ENCODE measurements around the gene POLR3GL. TPM values are rescaled to one million over a fixed set of nuclear protein-coding genes. Genes with fewer than 3 reads are reported as not detected.
A peak's percentile ranks its signal among the peaks of the same experiment; 100 is the strongest.

POLR3GL gene
- total and polyA plus RNA-seq, 9 donors: 28.5 to 42.6 (median 38.2) TPM

- Histone ChIP-seq H3K4me3 (ENCODE audit: low read length) (peak within 1 kb of the TSS; percentile 88), H3K9me3 (replicated peaks; ENCODE audit: control insufficient read depth, low read depth, low read length) (no peaks in the 10 kb centered on the region), H3K36me3 (ENCODE audit: control insufficient read depth, insufficient read depth, low read length) (peaks cover 31% of the 10 kb centered on the region), H3K4me1 (ENCODE audit: control insufficient read depth, insufficient read depth, low read length) (peaks cover 43% of the 10 kb centered on the region), H3K27me3 (ENCODE audit: control insufficient read depth, insufficient read depth, low read length) (no peaks in the 10 kb centered on the region), H3K27ac (ENCODE audit: low read length) (peak within 1 kb of the TSS; percentile 95)
- peak; percentile 100 for DNase-seq
- under 1% methylated on average over 17 of the region's 30 CpGs for WGBS (ENCODE audit: insufficient coverage)
Observed at GRCh38 chr1:145996433-145997015, 32.0 kb downstream of the POLR3GL start, which contains the start of gene TXNIP. TXNIP (minus strand) TSS chr1:145996579; CDS start chr1:145996266, 313 bp downstream.

- Histone ChIP-seq H3K4me1 (ENCODE audit: control insufficient read depth, insufficient read depth, low read length) (peaks cover 43% of the 10 kb centered on the region), H3K27me3 (ENCODE audit: control insufficient read depth, insufficient read depth, low read length) (no peaks in the 10 kb centered on the region), H3K9me3 (replicated peaks; ENCODE audit: control insufficient read depth, low read depth, low read length) (no peaks in the 10 kb centered on the region), H3K4me3 (ENCODE audit: low read length) (peak overlapping the region; percentile 88), H3K36me3 (ENCODE audit: control insufficient read depth, insufficient read depth, low read length) (peaks cover 31% of the 10 kb centered on the region), H3K27ac (ENCODE audit: low read length) (peak overlapping the region; percentile 95)
- DNase-seq: peak; percentile 78
- 20% methylated on average over 1 of the region's 12 CpGs for WGBS (ENCODE audit: insufficient coverage)
Observed at GRCh38 chr1:145997016-145997717, 32.7 kb downstream of the POLR3GL start.

- Histone ChIP-seq H3K4me3 (ENCODE audit: low read length) (no peak overlapping the region), H3K36me3 (ENCODE audit: control insufficient read depth, insufficient read depth, low read length) (peaks cover 28% of the 10 kb centered on the region), H3K27ac (ENCODE audit: low read length) (peak overlapping the region; percentile 95), H3K27me3 (ENCODE audit: control insufficient read depth, insufficient read depth, low read length) (no peaks in the 10 kb centered on the region), H3K9me3 (replicated peaks; ENCODE audit: control insufficient read depth, low read depth, low read length) (no peaks in the 10 kb centered on the region), H3K4me1 (ENCODE audit: control insufficient read depth, insufficient read depth, low read length) (peaks cover 40% of the 10 kb centered on the region)
- DNase-seq: peak; percentile 77
- WGBS (ENCODE audit: insufficient coverage): no CpG with 5 or more reads among the region's 3 CpGs
Observed at GRCh38 chr1:145997718-145998023, 33.2 kb downstream of the POLR3GL start.

- WGBS (ENCODE audit: insufficient coverage): 17% methylated on average over 1 of the region's 5 CpGs
- peak overlapping the region; percentile 66 for H3K27ac ChIP-seq (ENCODE audit: low read length)
- no peak overlapping the region for H3K4me3 ChIP-seq (ENCODE audit: low read length)
- DNase-seq: peak; percentile 66
- H3K36me3 ChIP-seq (ENCODE audit: control insufficient read depth, insufficient read depth, low read length): peaks cover 10% of the 10 kb centered on the region
- no peaks in the 10 kb centered on the region for H3K9me3 ChIP-seq (replicated peaks; ENCODE audit: control insufficient read depth, low read depth, low read length)
- peaks cover 27% of the 10 kb centered on the region for H3K4me1 ChIP-seq (ENCODE audit: control insufficient read depth, insufficient read depth, low read length)
- no peaks in the 10 kb centered on the region for H3K27me3 ChIP-seq (ENCODE audit: control insufficient read depth, insufficient read depth, low read length)
Observed at GRCh38 chr1:145999321-146000024, 35.0 kb downstream of the POLR3GL start.

GRCh38 chr1:146001709-146002108, 37.2 kb downstream of the POLR3GL start:
- no peaks in the 10 kb centered on the region for H3K36me3 ChIP-seq (ENCODE audit: control insufficient read depth, insufficient read depth, low read length)
- H3K27me3 ChIP-seq (ENCODE audit: control insufficient read depth, insufficient read depth, low read length): no peaks in the 10 kb centered on the region
- no peak for DNase-seq
- no CpG with 5 or more reads among the region's 2 CpGs for WGBS (ENCODE audit: insufficient coverage)
- H3K27ac ChIP-seq (ENCODE audit: low read length): no peak overlapping the region
- H3K9me3 ChIP-seq (replicated peaks; ENCODE audit: control insufficient read depth, low read depth, low read length): no peaks in the 10 kb centered on the region
- no peak overlapping the region for H3K4me3 ChIP-seq (ENCODE audit: low read length)
- peaks cover 24% of the 10 kb centered on the region for H3K4me1 ChIP-seq (ENCODE audit: control insufficient read depth, insufficient read depth, low read length)

GRCh38 chr1:146007489-146008133, 43.1 kb downstream of the POLR3GL start:
- no peak overlapping the region for H3K4me3 ChIP-seq (ENCODE audit: low read length)
- H3K4me1 ChIP-seq (ENCODE audit: control insufficient read depth, insufficient read depth, low read length): peaks cover 3% of the 10 kb centered on the region
- no CpG with 5 or more reads among the region's 8 CpGs for WGBS (ENCODE audit: insufficient coverage)
- H3K27me3 ChIP-seq (ENCODE audit: control insufficient read depth, insufficient read depth, low read length): no peaks in the 10 kb centered on the region
- H3K27ac ChIP-seq (ENCODE audit: low read length): no peak overlapping the region
- H3K9me3 ChIP-seq (replicated peaks; ENCODE audit: control insufficient read depth, low read depth, low read length): no peaks in the 10 kb centered on the region
- no peaks in the 10 kb centered on the region for H3K36me3 ChIP-seq (ENCODE audit: control insufficient read depth, insufficient read depth, low read length)
- no peak for DNase-seq

DNA sequence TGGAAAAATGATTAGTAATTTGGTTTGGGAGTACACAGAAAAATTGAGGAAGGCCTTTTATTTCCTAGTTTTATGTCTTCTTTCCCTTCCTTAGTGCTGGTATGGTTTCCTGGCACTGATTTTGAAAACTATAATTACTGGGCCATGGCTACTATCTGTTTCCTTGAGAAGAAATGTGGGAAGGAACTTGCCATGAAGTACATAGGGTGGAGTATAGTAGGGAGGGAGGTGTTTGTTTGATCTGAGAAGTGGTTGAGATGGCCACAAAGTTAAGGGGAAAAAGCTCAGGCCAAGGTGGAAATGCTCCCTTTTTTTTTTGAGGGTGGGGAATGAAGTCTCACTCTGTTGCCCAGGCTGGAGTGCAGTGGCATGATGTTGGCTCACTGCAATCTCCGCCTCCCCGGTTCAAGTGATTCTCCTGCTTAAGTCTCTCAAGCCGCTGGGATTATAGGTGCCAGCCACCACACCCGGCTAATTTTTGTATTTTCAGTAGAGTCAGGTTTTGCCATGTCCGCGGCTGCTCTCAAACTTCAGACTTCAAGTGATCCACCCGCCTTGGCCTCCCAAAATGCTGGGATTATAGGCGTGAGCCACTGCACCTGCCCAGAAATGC, 45.7 kb downstream of the POLR3GL start:
- Histone ChIP-seq H3K4me3 (ENCODE audit: low read length) (no peak overlapping the region), H3K27me3 (ENCODE audit: control insufficient read depth, insufficient read depth, low read length) (no peaks in the 10 kb centered on the region), H3K27ac (ENCODE audit: low read length) (no peak overlapping the region), H3K9me3 (replicated peaks; ENCODE audit: control insufficient read depth, low read depth, low read length) (no peaks in the 10 kb centered on the region), H3K4me1 (ENCODE audit: control insufficient read depth, insufficient read depth, low read length) (peaks cover 3% of the 10 kb centered on the region), H3K36me3 (ENCODE audit: control insufficient read depth, insufficient read depth, low read length) (no peaks in the 10 kb centered on the region)
- DNase-seq: no peak
- 82% methylated on average over 8 of the region's 8 CpGs for WGBS (ENCODE audit: insufficient coverage)

DNA sequence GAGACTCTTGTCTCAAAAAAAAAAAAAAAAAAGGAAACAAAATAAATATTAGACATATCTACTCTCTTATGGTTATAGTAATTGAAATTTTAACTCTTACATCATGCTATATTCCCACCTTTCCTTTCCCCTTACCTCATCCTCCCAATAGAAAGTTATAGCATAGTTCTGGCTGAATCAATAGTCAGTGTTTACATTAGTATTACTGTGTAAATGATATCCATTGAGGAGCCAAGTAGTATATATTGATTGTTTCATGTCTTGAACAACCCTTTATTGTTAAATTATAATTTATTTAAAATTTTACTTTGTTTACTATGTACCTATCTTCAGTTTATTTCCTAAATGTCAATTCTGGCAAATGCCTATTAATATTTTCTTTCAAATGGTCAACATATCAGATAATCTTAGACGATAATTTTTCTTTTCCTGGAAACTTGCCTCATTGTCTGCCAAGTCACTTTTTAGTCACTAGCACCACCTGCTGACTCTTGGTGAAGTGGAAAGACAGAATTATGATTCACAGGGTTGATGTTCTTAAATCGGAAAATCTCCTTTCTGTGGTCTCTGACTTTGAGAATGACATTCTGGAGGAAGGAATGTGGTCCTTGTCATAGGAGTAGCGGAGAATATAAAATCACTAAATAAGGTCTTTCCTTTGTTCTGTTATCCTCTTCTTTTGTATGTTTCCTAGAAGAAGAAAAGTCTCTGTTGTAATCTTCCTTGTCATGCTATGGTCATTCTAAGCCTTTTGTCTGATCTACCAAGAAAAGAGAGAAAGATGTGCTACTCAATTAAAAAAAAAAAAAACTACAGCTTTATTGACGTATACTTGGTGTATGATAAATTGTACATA, 48.4 kb downstream of the POLR3GL start:
- no peaks in the 10 kb centered on the region for H3K9me3 ChIP-seq (replicated peaks; ENCODE audit: control insufficient read depth, low read depth, low read length)
- H3K27ac ChIP-seq (ENCODE audit: low read length): no peak overlapping the region
- H3K27me3 ChIP-seq (ENCODE audit: control insufficient read depth, insufficient read depth, low read length): peaks cover under 1% of the 10 kb centered on the region
- peak; percentile 88 for DNase-seq
- H3K36me3 ChIP-seq (ENCODE audit: control insufficient read depth, insufficient read depth, low read length): peaks cover under 1% of the 10 kb centered on the region
- H3K4me1 ChIP-seq (ENCODE audit: control insufficient read depth, insufficient read depth, low read length): no peaks in the 10 kb centered on the region
- no CpG with 5 or more reads among the region's 4 CpGs for WGBS (ENCODE audit: insufficient coverage)
- H3K4me3 ChIP-seq (ENCODE audit: low read length): no peak overlapping the region

GRCh38 chr1:146013559-146013922, 49.1 kb downstream of the POLR3GL start:
- Histone ChIP-seq H3K9me3 (replicated peaks; ENCODE audit: control insufficient read depth, low read depth, low read length) (no peaks in the 10 kb centered on the region), H3K4me1 (ENCODE audit: control insufficient read depth, insufficient read depth, low read length) (no peaks in the 10 kb centered on the region), H3K36me3 (ENCODE audit: control insufficient read depth, insufficient read depth, low read length) (peaks cover 5% of the 10 kb centered on the region), H3K27me3 (ENCODE audit: control insufficient read depth, insufficient read depth, low read length) (peaks cover 6% of the 10 kb centered on the region), H3K4me3 (ENCODE audit: low read length) (no peak overlapping the region), H3K27ac (ENCODE audit: low read length) (no peak overlapping the region)
- 64% methylated on average over 6 of the region's 6 CpGs for WGBS (ENCODE audit: insufficient coverage)
- no peak for DNase-seq
